GM12801 (cell line): ENCODE results near the gene FGFBP3.

Experiments
- CTCF ChIP-seq: IDR thresholded peaks from one replicate; pipeline ENCODE4 v1.5.1; 2011; ENCODE audit warnings: control low read depth; ENCODE audit not compliant: insufficient read length; ENCODE audit errors: extremely low read depth

Gene FGFBP3

DNA sequence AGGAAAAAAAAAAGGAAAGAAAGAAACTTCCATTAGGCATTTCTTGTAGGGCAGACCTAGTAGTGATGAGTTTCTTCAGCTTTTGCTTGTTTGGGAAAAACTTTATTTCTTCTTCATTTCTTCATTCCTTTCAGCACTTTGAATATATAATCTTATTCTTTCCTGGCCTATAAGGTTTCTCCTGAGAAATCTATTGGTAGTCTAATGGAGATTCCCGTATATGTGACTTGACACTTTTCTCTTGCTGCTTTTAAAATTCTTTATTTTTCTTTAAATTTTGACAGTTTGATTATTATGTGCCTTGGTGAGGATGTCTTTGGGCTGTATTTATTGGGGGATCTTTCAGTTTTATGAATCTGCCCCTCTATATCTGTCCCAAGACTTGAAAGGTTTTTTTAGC, 10.4 kb upstream of the FGFBP3 start:
- no peak for TF ChIP-seq CTCF

GRCh38 chr10:91910467-91910866, 1.2 kb upstream of the FGFBP3 start:
- no peak for TF ChIP-seq CTCF

GRCh38 chr10:91908337-91909116, 759 bp downstream of the FGFBP3 start:
- no peak for TF ChIP-seq CTCF

DNA sequence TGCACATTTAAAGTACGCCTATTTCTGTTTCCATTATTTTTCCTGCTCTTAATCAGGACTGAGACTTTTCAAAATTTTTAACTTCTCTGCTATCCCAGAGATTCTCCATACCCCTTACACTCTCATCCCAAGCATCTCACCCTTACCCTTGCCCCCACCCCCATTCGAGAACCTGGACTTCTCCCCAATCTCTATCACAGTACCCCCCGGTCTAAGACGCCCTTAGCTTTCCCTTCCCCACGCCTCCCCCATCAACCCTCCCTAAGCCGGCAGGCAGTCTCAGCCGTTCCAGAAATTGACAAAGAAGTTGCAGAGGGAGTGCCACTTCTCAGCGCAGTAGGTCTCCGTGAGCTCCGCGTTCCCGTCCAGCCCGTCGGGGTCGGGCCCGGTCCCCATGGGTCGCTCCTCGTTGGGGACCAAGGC, 1.4 kb downstream of the FGFBP3 start:
- no peak for TF ChIP-seq CTCF

DNA sequence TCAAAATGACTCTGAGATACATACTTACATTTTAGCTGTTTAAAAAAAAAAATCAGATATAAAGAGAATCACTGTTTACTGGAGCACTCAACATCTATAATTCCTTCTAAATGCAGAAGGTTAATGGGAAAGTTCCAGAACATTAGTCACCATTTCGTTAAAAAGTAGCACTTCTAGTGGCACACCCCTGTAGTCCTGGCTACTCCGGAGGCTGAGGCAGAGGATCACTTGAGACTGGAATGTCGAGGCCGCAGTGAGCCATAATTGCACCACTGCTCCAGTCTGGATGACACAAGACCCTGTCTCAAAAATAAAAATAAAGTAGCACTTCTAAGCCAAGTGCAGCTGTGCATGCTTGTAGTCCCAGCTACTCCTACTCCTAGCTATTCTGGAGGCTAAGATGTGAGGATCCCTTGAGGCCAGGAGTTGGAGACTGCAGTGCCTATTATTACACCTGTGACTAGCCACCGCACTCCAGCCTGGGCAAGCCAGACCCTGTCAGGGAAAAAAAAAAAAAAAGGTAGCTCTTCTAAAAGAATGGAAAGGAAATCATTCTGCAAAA, 2.2 kb downstream of the FGFBP3 start:
- TF ChIP-seq CTCF, result no peak

GRCh38 chr10:91901784-91902677, 7.3 kb downstream of the FGFBP3 start:
- TF ChIP-seq CTCF, result no peak

DNA sequence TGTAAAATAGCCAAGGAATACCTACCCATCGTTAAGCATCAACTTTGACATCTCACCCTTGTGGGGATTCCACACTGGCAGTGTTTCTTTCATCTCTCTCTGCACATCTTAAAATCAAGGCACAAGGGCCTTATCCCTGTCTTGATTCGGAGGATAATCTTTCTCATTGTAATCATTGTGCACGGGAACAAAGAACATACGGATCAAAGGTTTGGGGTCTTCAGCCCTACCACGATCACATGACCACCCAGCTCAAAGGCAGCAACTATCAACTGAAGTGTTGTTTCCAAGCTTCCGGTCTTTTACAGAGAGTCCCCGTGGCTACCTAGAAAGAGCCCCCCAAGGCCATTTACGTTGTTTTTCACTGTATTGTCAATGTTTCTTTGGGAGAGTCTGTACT, 11.9 kb downstream of the FGFBP3 start:
- TF ChIP-seq CTCF, result no peak
